ENCODE data around the gene ERFE. TPM values are rescaled to one million over a fixed set of nuclear protein-coding genes. Genes with fewer than 3 reads are reported as not detected.
A peak's percentile ranks its signal among the peaks of the same experiment; 100 is the strongest.

Gene ERFE
- total RNA-seq, 2 donors from 2014 or later, result 0.66 TPM; not detected in 1

DNA sequence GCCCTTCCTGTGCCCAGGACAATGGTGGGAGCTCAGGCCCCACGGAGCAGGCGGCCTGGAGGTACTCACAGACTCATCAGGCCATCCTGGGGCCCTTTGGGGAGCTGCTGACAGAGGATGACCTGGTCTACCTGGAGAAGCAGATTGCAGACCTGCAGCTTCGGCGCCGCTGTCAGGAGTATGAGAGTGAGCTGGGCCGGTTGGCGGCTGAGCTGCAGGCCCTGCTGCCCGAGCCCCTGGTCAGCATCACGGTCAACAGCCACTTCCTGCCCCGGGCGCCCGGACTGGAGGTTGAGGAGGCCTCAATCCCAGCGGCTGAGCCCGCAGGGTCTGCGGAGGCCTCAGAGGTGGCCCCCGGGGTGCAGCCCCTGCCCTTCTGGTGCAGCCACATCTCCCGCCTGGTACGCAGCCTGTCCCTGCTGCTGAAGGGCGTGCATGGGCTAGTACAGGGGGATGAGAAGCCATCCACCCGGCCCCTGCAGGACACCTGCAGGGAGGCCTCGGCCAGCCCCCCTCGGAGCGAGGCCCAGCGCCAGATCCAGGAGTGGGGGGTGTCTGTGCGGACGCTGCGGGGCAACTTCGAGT, 28.6 kb upstream of the ERFE start:
- ATAC-seq (no peak), DNase-seq (no peak)
- H3K4me3 ChIP-seq, result no peak overlapping the region
- no peak overlapping the region for H3K27ac ChIP-seq
- H3K36me3 ChIP-seq (replicated peaks in 1 of 2; ENCODE audit: insufficient read depth in 1 of 2, low read depth in 2 of 2), result no peaks in the 10 kb centered on the region
- no peaks in the 10 kb centered on the region for H3K9me3 ChIP-seq
- no peaks in the 10 kb centered on the region for H3K4me1 ChIP-seq
- intact Hi-C loops (cut with DNase I), result no loop called here
- no peaks in the 10 kb centered on the region for H3K27me3 ChIP-seq
- TF ChIP-seq POLR2A (IDR thresholded peaks at IDR 0.05), result no peak
- TF ChIP-seq, protein P1, sequence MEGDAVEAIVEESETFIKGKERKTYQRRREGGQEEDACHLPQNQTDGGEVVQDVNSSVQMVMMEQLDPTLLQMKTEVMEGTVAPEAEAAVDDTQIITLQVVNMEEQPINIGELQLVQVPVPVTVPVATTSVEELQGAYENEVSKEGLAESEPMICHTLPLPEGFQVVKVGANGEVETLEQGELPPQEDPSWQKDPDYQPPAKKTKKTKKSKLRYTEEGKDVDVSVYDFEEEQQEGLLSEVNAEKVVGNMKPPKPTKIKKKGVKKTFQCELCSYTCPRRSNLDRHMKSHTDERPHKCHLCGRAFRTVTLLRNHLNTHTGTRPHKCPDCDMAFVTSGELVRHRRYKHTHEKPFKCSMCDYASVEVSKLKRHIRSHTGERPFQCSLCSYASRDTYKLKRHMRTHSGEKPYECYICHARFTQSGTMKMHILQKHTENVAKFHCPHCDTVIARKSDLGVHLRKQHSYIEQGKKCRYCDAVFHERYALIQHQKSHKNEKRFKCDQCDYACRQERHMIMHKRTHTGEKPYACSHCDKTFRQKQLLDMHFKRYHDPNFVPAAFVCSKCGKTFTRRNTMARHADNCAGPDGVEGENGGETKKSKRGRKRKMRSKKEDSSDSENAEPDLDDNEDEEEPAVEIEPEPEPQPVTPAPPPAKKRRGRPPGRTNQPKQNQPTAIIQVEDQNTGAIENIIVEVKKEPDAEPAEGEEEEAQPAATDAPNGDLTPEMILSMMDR (IDR thresholded peaks at IDR 0.05), result no peak
- 81 to 100% methylated on average over 1 to 21 of the region's 28 CpGs for WGBS, 2 donors

DNA sequence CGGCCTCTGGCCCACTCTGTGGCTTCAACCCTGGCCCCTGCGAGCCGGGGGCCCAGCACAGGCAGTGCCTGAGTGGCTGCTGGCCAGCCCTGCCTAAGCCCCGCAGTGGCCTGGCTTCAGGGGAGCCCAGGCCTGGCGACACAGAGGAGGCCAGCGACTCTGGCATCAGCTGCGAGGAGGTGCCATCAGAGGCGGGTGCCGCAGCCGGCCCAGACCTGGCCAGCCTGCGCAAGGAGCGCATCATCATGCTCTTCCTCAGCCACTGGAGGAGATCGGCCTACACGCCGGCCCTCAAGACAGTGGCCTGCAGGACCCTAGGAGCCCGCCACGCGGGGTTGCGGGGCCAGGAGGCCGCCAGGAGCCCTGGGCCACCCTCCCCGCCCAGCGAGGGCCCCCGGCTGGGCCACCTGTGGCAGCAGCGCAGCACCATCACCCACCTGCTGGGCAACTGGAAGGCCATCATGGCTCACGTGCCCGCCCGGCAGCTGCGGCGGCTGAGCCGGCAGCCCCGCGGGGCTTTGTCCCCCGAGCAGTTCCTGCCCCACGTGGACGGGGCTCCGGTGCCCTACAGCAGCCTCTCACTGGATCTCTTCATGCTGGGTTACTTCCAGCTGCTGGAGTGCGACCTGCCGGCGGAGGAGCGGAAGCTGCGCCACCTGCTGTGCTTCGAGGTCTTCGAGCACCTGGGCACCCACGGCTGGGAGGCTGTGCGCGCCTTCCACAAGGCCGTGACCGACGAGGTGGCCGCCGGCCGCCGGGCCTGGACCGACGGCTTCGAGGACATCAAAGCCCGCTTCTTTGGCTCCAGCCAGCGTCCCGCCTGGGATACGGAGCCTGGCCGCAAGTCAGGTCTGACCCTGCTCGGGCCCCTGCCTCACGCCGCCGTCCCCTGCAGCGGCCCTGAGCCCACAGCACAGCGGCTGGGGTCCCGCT, 27.8 kb upstream of the ERFE start:
- ATAC-seq, result no peak
- Histone ChIP-seq H3K4me3 (no peak overlapping the region), H3K27me3 (no peaks in the 10 kb centered on the region), H3K9me3 (no peaks in the 10 kb centered on the region), H3K36me3 (replicated peaks in 1 of 2; ENCODE audit: insufficient read depth in 1 of 2, low read depth in 2 of 2) (no peaks in the 10 kb centered on the region), H3K27ac (no peak overlapping the region), H3K4me1 (no peaks in the 10 kb centered on the region)
- WGBS, 2 donors, result 89 to 100% methylated on average over 3 to 39 of the region's 68 CpGs
- no peak for TF ChIP-seq POLR2A (IDR thresholded peaks at IDR 0.05)
- TF ChIP-seq, protein P1 (IDR thresholded peaks at IDR 0.05), result no peak
- intact Hi-C loops (cut with DNase I), result no loop called here
- peak in 1 of 4 donors; percentile 47 for DNase-seq

DNA sequence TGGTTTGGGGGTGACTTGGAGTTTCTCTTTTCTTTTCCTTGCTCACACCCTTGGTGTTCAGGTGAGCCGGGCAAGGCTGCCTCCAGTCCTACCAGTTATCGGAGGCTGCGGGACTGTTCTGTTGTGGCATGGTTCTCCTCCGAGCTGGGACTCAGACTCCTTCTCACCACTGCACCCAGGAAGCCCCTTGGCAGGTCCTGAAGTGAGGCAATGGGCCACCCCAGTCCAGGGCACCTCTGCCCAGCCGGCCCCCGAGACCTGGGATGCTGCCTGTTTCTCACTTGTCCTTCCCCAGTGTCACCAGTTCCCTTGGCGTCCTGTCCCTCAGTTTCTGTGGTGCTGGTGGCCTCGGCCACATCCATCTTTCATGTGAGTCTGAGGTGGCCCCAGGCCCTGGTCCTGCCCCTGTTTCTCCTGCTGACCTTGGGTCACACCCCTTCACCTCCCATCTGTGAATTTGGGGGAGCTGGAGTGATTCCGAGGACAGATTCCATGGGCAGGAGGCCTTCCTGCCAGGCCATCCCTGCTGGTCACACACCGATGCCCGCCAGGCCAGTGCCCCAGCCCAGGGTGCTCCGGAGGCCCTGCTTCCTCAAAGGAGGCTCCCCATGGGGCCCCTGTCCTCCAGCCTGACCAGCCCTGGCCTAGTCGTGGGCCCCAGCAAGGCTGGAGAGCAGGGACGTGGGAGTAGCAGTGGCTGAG, 26.9 kb upstream of the ERFE start:
- DNase-seq (no peak), ATAC-seq (no peak)
- intact Hi-C loops (cut with DNase I), result no loop called here
- Histone ChIP-seq H3K4me1 (no peaks in the 10 kb centered on the region), H3K9me3 (no peaks in the 10 kb centered on the region), H3K36me3 (replicated peaks in 1 of 2; ENCODE audit: insufficient read depth in 1 of 2, low read depth in 2 of 2) (no peaks in the 10 kb centered on the region), H3K4me3 (no peak overlapping the region), H3K27me3 (no peaks in the 10 kb centered on the region), H3K27ac (no peak overlapping the region)
- no peak for TF ChIP-seq POLR2A (IDR thresholded peaks at IDR 0.05)
- TF ChIP-seq, protein P1 (IDR thresholded peaks at IDR 0.05), result no peak
- WGBS, 2 donors, result 89 to 97% methylated on average over 6 to 14 of the region's 14 CpGs

DNA sequence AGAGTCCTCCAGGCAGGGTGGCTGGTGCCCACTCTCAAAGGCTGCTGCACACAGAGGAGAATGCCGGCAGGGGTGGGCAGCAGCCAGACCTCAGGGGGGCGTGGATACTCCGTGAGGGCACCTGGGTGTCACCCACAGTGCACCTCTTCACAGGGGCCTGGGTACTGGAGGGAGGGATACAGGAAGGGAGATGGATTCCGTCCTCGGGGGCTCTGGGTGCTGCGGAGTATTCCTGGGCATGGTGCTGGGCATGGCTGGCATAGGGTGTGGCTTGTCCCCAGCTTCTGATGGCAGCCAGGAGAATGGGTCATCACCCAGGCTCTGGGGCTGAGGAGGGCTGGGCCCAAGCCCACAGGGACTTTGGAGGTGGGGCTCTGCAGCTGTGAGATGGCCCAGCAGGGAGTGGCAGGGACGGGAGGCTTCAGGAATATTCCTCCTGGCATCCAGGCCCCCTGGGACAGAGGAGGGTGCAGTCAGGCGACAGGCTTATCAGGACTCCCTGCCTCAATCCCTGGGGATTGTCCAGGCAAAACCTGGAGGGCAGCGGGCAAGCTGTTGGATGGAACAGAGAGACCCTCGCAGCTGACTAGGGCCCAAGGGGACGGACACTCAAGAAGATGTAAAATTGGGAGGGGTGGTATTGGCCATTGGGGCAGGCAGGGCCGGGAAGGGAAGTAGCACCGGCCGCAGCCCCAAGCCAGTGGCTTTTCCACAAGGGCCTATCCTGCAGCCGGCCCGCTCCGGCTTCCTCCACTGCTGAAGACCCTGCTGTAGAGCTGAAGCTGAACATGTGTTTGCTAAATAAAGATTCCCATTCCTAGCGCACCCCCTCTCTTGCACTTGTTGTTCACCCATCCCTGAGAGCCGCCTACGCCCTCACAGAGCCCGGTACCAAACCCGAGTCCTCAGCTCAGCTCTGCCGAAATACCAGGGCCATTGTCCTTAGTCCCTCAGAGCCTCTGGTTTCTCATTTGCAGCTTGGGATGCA, 26.0 kb upstream of the ERFE start:
- H3K27me3 ChIP-seq, result no peaks in the 10 kb centered on the region
- no peaks in the 10 kb centered on the region for H3K4me1 ChIP-seq
- 90% methylated on average over 21 to 22 of the region's 23 CpGs for WGBS, 2 donors
- no peaks in the 10 kb centered on the region for H3K36me3 ChIP-seq (replicated peaks in 1 of 2; ENCODE audit: insufficient read depth in 1 of 2, low read depth in 2 of 2)
- TF ChIP-seq, protein P1 (IDR thresholded peaks at IDR 0.05), result no peak
- no peak for TF ChIP-seq POLR2A (IDR thresholded peaks at IDR 0.05)
- no peaks in the 10 kb centered on the region for H3K9me3 ChIP-seq
- no peak for ATAC-seq
- no peak overlapping the region for H3K4me3 ChIP-seq
- DNase-seq, result no peak
- intact Hi-C loops (cut with DNase I), result no loop called here
- H3K27ac ChIP-seq, result no peak overlapping the region

All from body of pancreas (tissue), 4 donors.